ENCODE data around the gene OR56A4.

Gene OR56A4

GRCh38 chr11:5992150-5992549 is 14.6 kb downstream of the OR56A4 start:
- Histone ChIP-seq H3K4me1 (ENCODE audit: control insufficient read depth, insufficient read depth, low read length) (no peaks in the 10 kb centered on the region), H3K4me3 (ENCODE audit: low read depth, low read length) (no peak overlapping the region), H3K27ac (ENCODE audit: extremely low read depth, low read depth, low read length) (no peak overlapping the region), H3K36me3 (ENCODE audit: control insufficient read depth in 2 of 2, insufficient read depth in 1 of 2, low read length in 2 of 2) (no peaks in the 10 kb centered on the region), H3K9me3 (ENCODE audit: control insufficient read depth, insufficient read depth, low read depth, low read length) (no peaks in the 10 kb centered on the region)
- ChIA-PET CTCF (interaction anchor here (0.6 to 2.5 kb wide), 13 partner anchors 8 to 949 kb away, joined by 3 to 18 read pairs (median 3); no protein-coding TSS in a partner anchor), POLR2A (no interaction called here)
- TF ChIP-seq ZBTB21 (tag by site-specific recombination; IDR thresholded peaks at IDR 0.05), result no peak
- no peak for TF ChIP-seq ZNF585B (tag by site-specific recombination; IDR thresholded peaks at IDR 0.05)
- no peak for TF ChIP-seq ZIC2 (tag by site-specific recombination; IDR thresholded peaks at IDR 0.05)
- TF ChIP-seq ZBTB6 (tag by site-specific recombination; IDR thresholded peaks at IDR 0.05), result no peak
- no peak for TF ChIP-seq ZNF248 (tag by site-specific recombination; IDR thresholded peaks at IDR 0.05)
- no peak for TF ChIP-seq ZNF394 (tag by site-specific recombination; IDR thresholded peaks at IDR 0.05; ENCODE audit: borderline replicate concordance)
- no peak for TF ChIP-seq SP7 (tag by site-specific recombination; IDR thresholded peaks at IDR 0.05)
- no peak for TF ChIP-seq ZNF202 (tag by site-specific recombination; IDR thresholded peaks at IDR 0.05; ENCODE audit: borderline replicate concordance)
- no peak for TF ChIP-seq ZNF529 (tag by site-specific recombination; IDR thresholded peaks at IDR 0.05; ENCODE audit: insufficient replicate concordance)
- no peak for TF ChIP-seq ZNF658 (tag by site-specific recombination; IDR thresholded peaks at IDR 0.05)
- no peak for TF ChIP-seq ZSCAN18 (tag by site-specific recombination; IDR thresholded peaks at IDR 0.05)
- TF ChIP-seq ZNF704 (tag by site-specific recombination; IDR thresholded peaks at IDR 0.05), result no peak
- TF ChIP-seq REST (tag by site-specific recombination; IDR thresholded peaks at IDR 0.05), result no peak
- TF ChIP-seq ZNF133 (tag by site-specific recombination; IDR thresholded peaks at IDR 0.05), result no peak
- TF ChIP-seq ZNF629 (tag by site-specific recombination; IDR thresholded peaks at IDR 0.05), result no peak
- TF ChIP-seq ZNF521 (tag by site-specific recombination; IDR thresholded peaks at IDR 0.05), result no peak
- TF ChIP-seq ZNF274 (IDR thresholded peaks at IDR 0.05; ENCODE audit: low read length), result no peak
- no peak for TF ChIP-seq ZNF274 (tag by site-specific recombination; IDR thresholded peaks at IDR 0.05; ENCODE audit: borderline replicate concordance)

GRCh38 chr11:5989203-5989602 is 17.5 kb downstream of the OR56A4 start:
- Histone ChIP-seq H3K36me3 (ENCODE audit: control insufficient read depth in 2 of 2, insufficient read depth in 1 of 2, low read length in 2 of 2) (no peaks in the 10 kb centered on the region), H3K4me1 (ENCODE audit: control insufficient read depth, insufficient read depth, low read length) (no peaks in the 10 kb centered on the region), H3K4me3 (ENCODE audit: low read depth, low read length) (no peak overlapping the region), H3K27ac (ENCODE audit: extremely low read depth, low read depth, low read length) (no peak overlapping the region), H3K9me3 (ENCODE audit: control insufficient read depth, insufficient read depth, low read depth, low read length) (no peaks in the 10 kb centered on the region)
- ChIA-PET CTCF (interaction anchor here (0.7 kb wide), 1 partner anchor 318 kb away, joined by 3 read pairs; no protein-coding TSS in a partner anchor), POLR2A (no interaction called here)
- TF ChIP-seq ZNF184 (tag by site-specific recombination; IDR thresholded peaks at IDR 0.05) (no peak), ZNF19 (tag by site-specific recombination; IDR thresholded peaks at IDR 0.05; ENCODE audit: low read depth) (no peak), ZBTB44 (tag by site-specific recombination; IDR thresholded peaks at IDR 0.05) (no peak), ZNF580 (tag by site-specific recombination; IDR thresholded peaks at IDR 0.05) (no peak), ZFP37 (tag by site-specific recombination; IDR thresholded peaks at IDR 0.05) (no peak), ZBTB20 (tag by site-specific recombination; IDR thresholded peaks at IDR 0.05) (no peak), ZNF777 (tag by site-specific recombination; IDR thresholded peaks at IDR 0.05; ENCODE audit: borderline replicate concordance) (no peak), HOXD13 (CRISPR knock-in tag; IDR thresholded peaks at IDR 0.05; ENCODE audit: borderline replicate concordance) (no peak), ZBTB1 (tag by site-specific recombination; IDR thresholded peaks at IDR 0.05) (no peak), ZNF335 (tag by site-specific recombination; conservative IDR thresholded peaks at IDR 0.05) (no peak), ZBTB8A (tag by site-specific recombination; IDR thresholded peaks at IDR 0.05) (no peak)
